ENCODE data around the gene NEK8. TPM values are rescaled to one million over a fixed set of nuclear protein-coding genes. Genes with fewer than 3 reads are reported as not detected.
A peak's percentile ranks its signal among the peaks of the same experiment; 100 is the strongest.

Gene NEK8
- total RNA-seq, 1 experiment from 2014 or later = 8.6 TPM

- peak; percentile 26 for TF ChIP-seq CTCF (IDR thresholded peaks at IDR 0.05; ENCODE audit: unreplicated experiment)
- intact Hi-C loops (cut with micrococcal nuclease) = loop anchor here (2.0 kb wide), 1 partner anchor 71 kb away; no protein-coding TSS in a partner anchor
- ChIA-PET POLR2A (interaction anchor here (2.5 to 18.0 kb wide), 6 partner anchors 8 to 233 kb away, joined by 17 to 1135 read pairs (median 75); partner anchors contain the start of genes BLTP2, NEK8, PHF12 and SDF2), CTCF (interaction anchor here (2.1 kb wide), 1 partner anchor 9 kb away, joined by 12 read pairs; the partner anchor contains the start of gene TLCD1)
- Mint-ChIP-seq H3K4me1 (ENCODE audit: insufficient read depth, unreplicated experiment) (peaks cover 31% of the 10 kb centered on the region), H3K9me3 (ENCODE audit: unreplicated experiment) (no peaks in the 10 kb centered on the region), H3K4me3 (ENCODE audit: unreplicated experiment) (peak within 1 kb of the TSS; percentile 91), H3K36me3 (ENCODE audit: insufficient read depth, unreplicated experiment) (peaks cover 63% of the 10 kb centered on the region), H3K27me3 (ENCODE audit: insufficient read depth, unreplicated experiment) (no peaks in the 10 kb centered on the region), H3K27ac (ENCODE audit: low read depth, unreplicated experiment) (peak within 1 kb of the TSS; percentile 97)
- no TSS peak for BruUV-seq (replicated peaks)
- DNase-seq (ENCODE audit: unreplicated experiment) = peak; percentile 90
These were observed 10.8 kb upstream of the NEK8 start, which contains the start of gene RAB34 for GRCh38 chr17:28717578-28718332. RAB34 (minus strand) TSS chr17:28717868; CDS start chr17:28717266, 602 bp downstream.

- intact Hi-C loops (cut with micrococcal nuclease) = loop anchor here (2.0 kb wide), 1 partner anchor 72 kb away; no protein-coding TSS in a partner anchor
- peaks cover 65% of the 10 kb centered on the region for H3K36me3 Mint-ChIP-seq (ENCODE audit: insufficient read depth, unreplicated experiment)
- TF ChIP-seq CTCF (IDR thresholded peaks at IDR 0.05; ENCODE audit: unreplicated experiment) = no peak
- no TSS peak for BruUV-seq (replicated peaks)
- H3K4me1 Mint-ChIP-seq (ENCODE audit: insufficient read depth, unreplicated experiment) = peaks cover 31% of the 10 kb centered on the region
- ChIA-PET CTCF (interaction anchor here (1.4 kb wide), 1 partner anchor 72 kb away, joined by 8 read pairs; no protein-coding TSS in a partner anchor), POLR2A (interaction anchor here (1.2 to 18.0 kb wide), 7 partner anchors 10 to 232 kb away, joined by 5 to 1135 read pairs (median 73); partner anchors contain the start of genes BLTP2, NEK8, PHF12 and SDF2)
- peak overlapping the region; percentile 91 for H3K4me3 Mint-ChIP-seq (ENCODE audit: unreplicated experiment)
- peak overlapping the region; percentile 97 for H3K27ac Mint-ChIP-seq (ENCODE audit: low read depth, unreplicated experiment)
- DNase-seq (ENCODE audit: unreplicated experiment) = no peak
- H3K9me3 Mint-ChIP-seq (ENCODE audit: unreplicated experiment) = no peaks in the 10 kb centered on the region
- H3K27me3 Mint-ChIP-seq (ENCODE audit: insufficient read depth, unreplicated experiment) = no peaks in the 10 kb centered on the region
These were observed 10.1 kb upstream of the NEK8 start for GRCh38 chr17:28718333-28719020.

- peak overlapping the region; percentile 91 for H3K4me3 Mint-ChIP-seq (ENCODE audit: unreplicated experiment)
- peaks cover 65% of the 10 kb centered on the region for H3K36me3 Mint-ChIP-seq (ENCODE audit: insufficient read depth, unreplicated experiment)
- no peaks in the 10 kb centered on the region for H3K9me3 Mint-ChIP-seq (ENCODE audit: unreplicated experiment)
- TF ChIP-seq CTCF (IDR thresholded peaks at IDR 0.05; ENCODE audit: unreplicated experiment) = no peak
- peaks cover 31% of the 10 kb centered on the region for H3K4me1 Mint-ChIP-seq (ENCODE audit: insufficient read depth, unreplicated experiment)
- intact Hi-C loops (cut with micrococcal nuclease) = loop anchor here (2.0 kb wide), 1 partner anchor 72 kb away; no protein-coding TSS in a partner anchor
- BruUV-seq (replicated peaks) = no TSS peak
- POLR2A ChIA-PET = interaction anchor here (0.6 to 18.0 kb wide), 30 partner anchors 8 to 460 kb away, joined by 3 to 1135 read pairs (median 6); partner anchors contain the start of genes BLTP2, DHRS13, FAM222B and FLOT2
- no peak for DNase-seq (ENCODE audit: unreplicated experiment)
- H3K27ac Mint-ChIP-seq (ENCODE audit: low read depth, unreplicated experiment) = peak overlapping the region; percentile 97
- CTCF ChIA-PET = interaction anchor here (0.7 to 1.4 kb wide), 5 partner anchors 30 to 393 kb away, joined by 3 to 8 read pairs (median 3); no protein-coding TSS in a partner anchor
- H3K27me3 Mint-ChIP-seq (ENCODE audit: insufficient read depth, unreplicated experiment) = no peaks in the 10 kb centered on the region
These were observed 9.6 kb upstream of the NEK8 start for GRCh38 chr17:28719021-28719433.

Measured in MCF 10A (cell line).